AG09309 (cell line): ENCODE measurements around the gene RNASET2.

Experiments used
- DNase-seq: peaks from one replicate; pipeline ENCODE4 v3.0.0-alpha.2; 2010; ENCODE audit warnings: low read depth
- H3K4me3 ChIP-seq: 2 replicates; pipeline ENCODE4 v1.5.1; 2011; ENCODE audit warnings: mild to moderate bottlenecking, low read depth, low read length, moderate library complexity; ENCODE audit not compliant: control insufficient read depth
- CTCF ChIP-seq: IDR thresholded peaks from 2 replicates; pipeline ENCODE4 v1.5.1; 2011; ENCODE audit warnings: mild to moderate bottlenecking, low read depth, low read length, inconsistent platforms; ENCODE audit not compliant: insufficient read depth, control insufficient read depth; ENCODE audit errors: missing control alignments

Gene RNASET2

GRCh38 chr6:166905505-166906134 is 50.7 kb downstream of the RNASET2 start:
- no peak overlapping the region for H3K4me3 ChIP-seq
- DNase-seq = no peak
- no peak for TF ChIP-seq CTCF

GRCh38 chr6:166905013-166905412 is 51.3 kb downstream of the RNASET2 start:
- TF ChIP-seq CTCF = no peak
- no peak overlapping the region for H3K4me3 ChIP-seq
- no peak for DNase-seq

GRCh38 chr6:166904101-166904746 is 52.1 kb downstream of the RNASET2 start:
- no peak for TF ChIP-seq CTCF
- no peak overlapping the region for H3K4me3 ChIP-seq
- no peak for DNase-seq

- no peak for TF ChIP-seq CTCF
- H3K4me3 ChIP-seq = no peak overlapping the region
- DNase-seq = no peak
Measured at GRCh38 chr6:166903500-166903899, 52.9 kb downstream of the RNASET2 start.

GRCh38 chr6:166903027-166903426 is 53.3 kb downstream of the RNASET2 start:
- H3K4me3 ChIP-seq = no peak overlapping the region
- DNase-seq = no peak
- no peak for TF ChIP-seq CTCF

- no peak for TF ChIP-seq CTCF
- DNase-seq = no peak
- no peak overlapping the region for H3K4me3 ChIP-seq
Measured at GRCh38 chr6:166902211-166902755, 54.1 kb downstream of the RNASET2 start.

GRCh38 chr6:166901626-166902025 is 54.7 kb downstream of the RNASET2 start:
- TF ChIP-seq CTCF = no peak
- DNase-seq = no peak
- H3K4me3 ChIP-seq = no peak overlapping the region
